SK-N-SH treated with all-trans-retinoic acid at 6 μM for 48 hours (cell line): Measurements from ENCODE around the gene ETV1.

Source experiments
- ATAC-seq: fragments of 200-7000 bp; cut with Tn5 transposase; 3 replicates; pipeline ENCODE4 v1.9.1; 2020; ENCODE audit warnings: mild to moderate bottlenecking, moderate library complexity
- ARNTL ChIP-seq: fragments of 450-650 bp; formaldehyde crosslinking; IDR thresholded peaks from 2 replicates; pipeline ENCODE4 v1.5.0; 2020; ENCODE audit warnings: low read depth, mild to moderate bottlenecking, moderate library complexity, borderline replicate concordance
- BACH2 ChIP-seq: fragments of 250-450 bp; sonication (Bioruptor Pico); IDR thresholded peaks from 2 replicates; pipeline ENCODE4 v1.9.0; 2021; ENCODE audit warnings: mild to moderate bottlenecking, borderline replicate concordance
- CSDC2 ChIP-seq: fragments of 250-450 bp; sonication (Bioruptor Pico); IDR thresholded peaks from 2 replicates; pipeline ENCODE4 v1.5.0; 2020; ENCODE audit warnings: mild to moderate bottlenecking, moderate library complexity
- ESRRG ChIP-seq: fragments of 250-450 bp; sonication (Bioruptor Pico); IDR thresholded peaks from 2 replicates; pipeline ENCODE4 v1.6.1; 2021; ENCODE audit warnings: mild to moderate bottlenecking
- GLIS3 ChIP-seq: fragments of 250-450 bp; sonication (Bioruptor Pico); IDR thresholded peaks from 2 replicates; pipeline ENCODE4 v1.5.0; 2020; ENCODE audit warnings: mild to moderate bottlenecking, moderate library complexity
- ISL1 ChIP-seq: fragments of 250-450 bp; sonication (Bioruptor Pico); IDR thresholded peaks from 2 replicates; pipeline ENCODE4 v2.1.2; 2022; ENCODE audit warnings: mild to moderate bottlenecking, moderate library complexity
- OSR1 ChIP-seq: fragments of 250-450 bp; sonication (Bioruptor Pico); IDR thresholded peaks from 2 replicates; pipeline ENCODE4 v1.8.0; 2022; ENCODE audit warnings: moderate library complexity, mild to moderate bottlenecking, inconsistent platforms
- PPARA ChIP-seq: fragments of 250-450 bp; sonication (Bioruptor Pico); IDR thresholded peaks from 2 replicates; pipeline ENCODE4 v1.5.0; 2020; ENCODE audit warnings: mild to moderate bottlenecking, borderline replicate concordance
- RARB ChIP-seq: fragments of 250-450 bp; sonication (Bioruptor Pico); IDR thresholded peaks from 2 replicates; pipeline ENCODE4 v1.8.0; 2021; ENCODE audit warnings: mild to moderate bottlenecking, moderate library complexity
- SNAI2 ChIP-seq: fragments of 250-450 bp; sonication (Bioruptor Pico); IDR thresholded peaks from 2 replicates; pipeline ENCODE4 v1.5.0; 2020; ENCODE audit warnings: mild to moderate bottlenecking, moderate library complexity
- TCF4 ChIP-seq: fragments of 250-450 bp; sonication (Bioruptor Pico); IDR thresholded peaks from 2 replicates; pipeline ENCODE4 v1.8.0; 2021; ENCODE audit warnings: mild to moderate bottlenecking, moderate library complexity, borderline replicate concordance
- TOX ChIP-seq: fragments of 250-450 bp; sonication (Bioruptor Pico); IDR thresholded peaks from 2 replicates; pipeline ENCODE4 v1.8.0; 2021; ENCODE audit warnings: mild to moderate bottlenecking, moderate library complexity, borderline replicate concordance
- ZC3H10 ChIP-seq: fragments of 250-450 bp; sonication (Bioruptor Pico); IDR thresholded peaks from 2 replicates; pipeline ENCODE4 v1.5.1; 2021; ENCODE audit warnings: mild to moderate bottlenecking, moderate library complexity
- ZFP3 ChIP-seq: fragments of 250-450 bp; sonication (Bioruptor Pico); IDR thresholded peaks from 2 replicates; pipeline ENCODE4 v1.5.0; 2020; ENCODE audit warnings: mild to moderate bottlenecking, moderate library complexity
- ZFP30 ChIP-seq: fragments of 450-650 bp; formaldehyde crosslinking; IDR thresholded peaks from 2 replicates; pipeline ENCODE4 v1.5.0; 2022; ENCODE audit warnings: mild to moderate bottlenecking, moderate library complexity
- ZNF565 ChIP-seq: fragments of 450-650 bp; formaldehyde crosslinking; conservative IDR thresholded peaks from 2 replicates; pipeline ENCODE4 v1.5.0; 2020; ENCODE audit warnings: low read depth, mild to moderate bottlenecking, moderate library complexity
- TF ChIP-seq, protein P1 (sequence below): fragments of 250-450 bp; sonication (Bioruptor Pico); IDR thresholded peaks from 2 replicates; pipeline ENCODE4 v1.5.0; 2020; ENCODE audit warnings: mild to moderate bottlenecking, moderate library complexity
- TF ChIP-seq, protein P2 (sequence below): fragments of 250-450 bp; sonication (Bioruptor Pico); IDR thresholded peaks from 2 replicates; pipeline ENCODE4 v1.5.1; 2020; ENCODE audit warnings: low read depth, mild to moderate bottlenecking, moderate library complexity
- TF ChIP-seq, protein P3 (sequence below): fragments of 250-450 bp; sonication (Bioruptor Pico); IDR thresholded peaks from 2 replicates; pipeline ENCODE4 v1.5.1; 2021; ENCODE audit warnings: mild to moderate bottlenecking, moderate library complexity
- TF ChIP-seq, protein P4 (sequence below): fragments of 250-450 bp; sonication (Bioruptor Pico); IDR thresholded peaks from 2 replicates; pipeline ENCODE4 v1.8.0; 2021; ENCODE audit warnings: low read depth, mild to moderate bottlenecking, moderate library complexity, borderline replicate concordance

The ETV1 gene

DNA sequence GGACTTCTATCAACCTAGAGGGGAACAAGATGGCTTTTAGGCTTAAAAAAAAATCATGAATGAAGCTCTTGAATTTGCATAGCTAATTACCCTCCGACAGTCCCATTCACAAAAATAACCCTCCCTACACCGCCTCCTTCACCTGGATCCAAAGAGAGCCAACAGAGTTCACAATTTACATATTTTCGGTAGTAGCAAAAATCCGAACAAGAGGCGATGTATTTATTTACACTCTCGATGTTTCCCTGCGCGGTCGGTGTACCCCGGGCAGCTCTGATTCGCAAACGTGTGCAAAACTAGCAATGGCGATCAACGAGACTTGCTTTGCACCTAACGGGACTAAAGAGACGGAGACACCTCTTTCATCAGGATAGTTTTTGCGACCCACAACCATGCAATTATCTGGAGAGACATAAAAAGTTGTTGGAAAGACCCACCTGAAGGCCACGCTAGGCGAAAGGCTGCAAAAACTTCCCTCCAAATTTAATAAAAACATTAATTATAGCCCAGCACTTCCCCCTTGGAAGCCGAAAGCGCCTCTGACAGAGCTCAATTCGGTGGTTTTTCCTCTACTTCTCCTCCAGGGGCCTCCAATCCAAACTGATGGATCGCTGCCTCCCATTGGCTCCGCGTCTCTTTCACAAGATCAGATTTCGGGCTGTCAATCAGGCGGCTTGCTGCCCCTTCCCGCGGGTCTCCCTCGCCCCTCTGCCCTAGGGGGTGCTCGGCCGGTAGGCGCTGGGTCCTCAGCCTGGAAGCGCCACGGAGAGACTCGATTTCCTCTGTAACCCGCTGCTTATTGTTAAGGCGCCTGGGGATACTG, at the start of gene ETV1:
Gene ETV1, minus strand, starts transcription at position 541 of the 823 bp plus-strand sequence. CDS start 614 bp downstream, outside the sequence.
- TF ChIP-seq, protein P1, sequence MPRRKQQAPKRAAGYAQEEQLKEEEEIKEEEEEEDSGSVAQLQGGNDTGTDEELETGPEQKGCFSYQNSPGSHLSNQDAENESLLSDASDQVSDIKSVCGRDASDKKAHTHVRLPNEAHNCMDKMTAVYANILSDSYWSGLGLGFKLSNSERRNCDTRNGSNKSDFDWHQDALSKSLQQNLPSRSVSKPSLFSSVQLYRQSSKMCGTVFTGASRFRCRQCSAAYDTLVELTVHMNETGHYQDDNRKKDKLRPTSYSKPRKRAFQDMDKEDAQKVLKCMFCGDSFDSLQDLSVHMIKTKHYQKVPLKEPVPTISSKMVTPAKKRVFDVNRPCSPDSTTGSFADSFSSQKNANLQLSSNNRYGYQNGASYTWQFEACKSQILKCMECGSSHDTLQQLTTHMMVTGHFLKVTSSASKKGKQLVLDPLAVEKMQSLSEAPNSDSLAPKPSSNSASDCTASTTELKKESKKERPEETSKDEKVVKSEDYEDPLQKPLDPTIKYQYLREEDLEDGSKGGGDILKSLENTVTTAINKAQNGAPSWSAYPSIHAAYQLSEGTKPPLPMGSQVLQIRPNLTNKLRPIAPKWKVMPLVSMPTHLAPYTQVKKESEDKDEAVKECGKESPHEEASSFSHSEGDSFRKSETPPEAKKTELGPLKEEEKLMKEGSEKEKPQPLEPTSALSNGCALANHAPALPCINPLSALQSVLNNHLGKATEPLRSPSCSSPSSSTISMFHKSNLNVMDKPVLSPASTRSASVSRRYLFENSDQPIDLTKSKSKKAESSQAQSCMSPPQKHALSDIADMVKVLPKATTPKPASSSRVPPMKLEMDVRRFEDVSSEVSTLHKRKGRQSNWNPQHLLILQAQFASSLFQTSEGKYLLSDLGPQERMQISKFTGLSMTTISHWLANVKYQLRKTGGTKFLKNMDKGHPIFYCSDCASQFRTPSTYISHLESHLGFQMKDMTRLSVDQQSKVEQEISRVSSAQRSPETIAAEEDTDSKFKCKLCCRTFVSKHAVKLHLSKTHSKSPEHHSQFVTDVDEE (CRISPR knock-in tag) = peak; percentile 26; the same call in 1 of the 2 replicates
- TF ChIP-seq, protein P2, sequence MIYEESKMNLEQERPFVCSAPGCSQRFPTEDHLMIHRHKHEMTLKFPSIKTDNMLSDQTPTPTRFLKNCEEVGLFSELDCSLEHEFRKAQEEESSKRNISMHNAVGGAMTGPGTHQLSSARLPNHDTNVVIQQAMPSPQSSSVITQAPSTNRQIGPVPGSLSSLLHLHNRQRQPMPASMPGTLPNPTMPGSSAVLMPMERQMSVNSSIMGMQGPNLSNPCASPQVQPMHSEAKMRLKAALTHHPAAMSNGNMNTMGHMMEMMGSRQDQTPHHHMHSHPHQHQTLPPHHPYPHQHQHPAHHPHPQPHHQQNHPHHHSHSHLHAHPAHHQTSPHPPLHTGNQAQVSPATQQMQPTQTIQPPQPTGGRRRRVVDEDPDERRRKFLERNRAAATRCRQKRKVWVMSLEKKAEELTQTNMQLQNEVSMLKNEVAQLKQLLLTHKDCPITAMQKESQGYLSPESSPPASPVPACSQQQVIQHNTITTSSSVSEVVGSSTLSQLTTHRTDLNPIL = no peak
- TF ChIP-seq PPARA (CRISPR knock-in tag) (no peak), ESRRG (CRISPR knock-in tag) (no peak)
- peak; percentile 78 for ATAC-seq

DNA sequence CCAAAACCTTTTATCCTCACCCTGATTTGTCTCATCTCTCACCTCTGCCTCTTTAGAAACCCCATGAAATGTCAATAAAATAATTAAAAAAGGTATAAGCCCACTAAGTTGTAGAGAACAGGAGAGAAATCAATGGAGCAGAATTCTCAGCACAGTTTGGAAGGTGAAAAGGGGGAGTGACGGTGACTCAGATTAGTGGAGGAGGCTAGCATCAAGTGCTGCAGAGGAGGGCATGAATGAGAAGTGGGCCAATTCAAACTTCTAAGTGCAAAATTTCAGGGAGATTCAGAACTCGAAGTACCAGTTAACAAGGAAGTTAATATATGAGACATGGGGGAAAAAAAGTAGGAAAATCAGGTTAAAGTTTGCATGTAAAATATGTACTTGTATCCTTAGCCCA, 34.9 kb upstream of the ETV1 start:
- TF ChIP-seq TCF4 (CRISPR knock-in tag) (no peak), TOX (CRISPR knock-in tag) (no peak), PPARA (CRISPR knock-in tag) (no peak), ISL1 (CRISPR knock-in tag) (no peak), ZC3H10 (CRISPR knock-in tag) (no peak), ZNF565 (CRISPR knock-in tag) (no peak), OSR1 (CRISPR knock-in tag) (no peak), ARNTL (no peak), RARB (CRISPR knock-in tag) (no peak), SNAI2 (CRISPR knock-in tag) (no peak)
- TF ChIP-seq, protein P3, sequence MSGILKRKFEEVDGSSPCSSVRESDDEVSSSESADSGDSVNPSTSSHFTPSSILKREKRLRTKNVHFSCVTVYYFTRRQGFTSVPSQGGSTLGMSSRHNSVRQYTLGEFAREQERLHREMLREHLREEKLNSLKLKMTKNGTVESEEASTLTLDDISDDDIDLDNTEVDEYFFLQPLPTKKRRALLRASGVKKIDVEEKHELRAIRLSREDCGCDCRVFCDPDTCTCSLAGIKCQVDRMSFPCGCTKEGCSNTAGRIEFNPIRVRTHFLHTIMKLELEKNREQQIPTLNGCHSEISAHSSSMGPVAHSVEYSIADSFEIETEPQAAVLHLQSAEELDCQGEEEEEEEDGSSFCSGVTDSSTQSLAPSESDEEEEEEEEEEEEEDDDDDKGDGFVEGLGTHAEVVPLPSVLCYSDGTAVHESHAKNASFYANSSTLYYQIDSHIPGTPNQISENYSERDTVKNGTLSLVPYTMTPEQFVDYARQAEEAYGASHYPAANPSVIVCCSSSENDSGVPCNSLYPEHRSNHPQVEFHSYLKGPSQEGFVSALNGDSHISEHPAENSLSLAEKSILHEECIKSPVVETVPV (CRISPR knock-in tag) = no peak
- TF ChIP-seq, protein P4, sequence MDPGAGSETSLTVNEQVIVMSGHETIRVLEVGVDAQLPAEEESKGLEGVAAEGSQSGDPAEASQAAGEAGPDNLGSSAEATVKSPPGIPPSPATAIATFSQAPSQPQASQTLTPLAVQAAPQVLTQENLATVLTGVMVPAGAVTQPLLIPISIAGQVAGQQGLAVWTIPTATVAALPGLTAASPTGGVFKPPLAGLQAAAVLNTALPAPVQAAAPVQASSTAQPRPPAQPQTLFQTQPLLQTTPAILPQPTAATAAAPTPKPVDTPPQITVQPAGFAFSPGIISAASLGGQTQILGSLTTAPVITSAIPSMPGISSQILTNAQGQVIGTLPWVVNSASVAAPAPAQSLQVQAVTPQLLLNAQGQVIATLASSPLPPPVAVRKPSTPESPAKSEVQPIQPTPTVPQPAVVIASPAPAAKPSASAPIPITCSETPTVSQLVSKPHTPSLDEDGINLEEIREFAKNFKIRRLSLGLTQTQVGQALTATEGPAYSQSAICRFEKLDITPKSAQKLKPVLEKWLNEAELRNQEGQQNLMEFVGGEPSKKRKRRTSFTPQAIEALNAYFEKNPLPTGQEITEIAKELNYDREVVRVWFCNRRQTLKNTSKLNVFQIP = no peak
- ATAC-seq = no peak

DNA sequence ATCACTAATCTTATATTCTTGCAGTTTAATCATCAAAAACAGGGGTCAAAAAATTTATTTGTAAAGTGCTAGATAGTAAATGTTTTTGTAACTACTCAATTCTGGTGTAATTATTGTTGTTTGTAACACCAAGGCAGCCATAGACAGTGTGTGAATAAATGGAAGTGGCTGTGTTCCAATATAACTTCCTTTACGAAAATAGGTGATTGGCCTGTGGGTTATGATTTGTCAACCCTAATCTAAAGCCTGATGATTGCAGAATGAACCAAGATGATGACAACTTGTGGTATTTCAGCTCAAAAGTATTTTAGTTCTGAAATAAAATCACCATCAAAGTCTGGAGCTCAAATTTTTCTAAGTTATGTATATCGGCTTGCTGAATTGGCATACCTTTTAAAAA, 34.4 kb upstream of the ETV1 start:
- no peak for TF ChIP-seq GLIS3
- TF ChIP-seq ZC3H10 (CRISPR knock-in tag) = no peak
- no peak for ATAC-seq

DNA sequence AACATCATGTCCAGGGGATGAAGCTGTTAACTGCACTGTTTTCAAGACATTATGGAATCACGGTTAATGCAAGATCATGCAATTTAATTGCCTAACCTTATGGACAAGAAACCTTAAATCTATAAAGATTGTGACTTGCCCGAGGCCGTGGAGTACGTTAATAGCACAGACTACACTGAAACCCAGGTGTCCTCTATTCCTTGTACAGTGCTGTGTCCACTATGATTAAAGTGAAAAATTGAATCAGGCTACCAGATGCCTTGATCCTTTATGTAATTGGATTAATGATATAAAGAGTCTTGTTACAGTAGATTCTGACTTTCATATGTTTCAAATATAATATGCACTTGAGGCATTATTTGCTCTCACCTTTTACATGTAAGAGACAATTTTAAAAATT, 33.9 kb upstream of the ETV1 start:
- ATAC-seq = no peak; the same call in 2 of the 3 replicates
- TF ChIP-seq TCF4 (CRISPR knock-in tag) (peak; percentile 66; the same call in 1 of the 2 replicates), ZFP30 (CRISPR knock-in tag) (no peak)
- TF ChIP-seq, all 23 proteins: peak for 1

DNA sequence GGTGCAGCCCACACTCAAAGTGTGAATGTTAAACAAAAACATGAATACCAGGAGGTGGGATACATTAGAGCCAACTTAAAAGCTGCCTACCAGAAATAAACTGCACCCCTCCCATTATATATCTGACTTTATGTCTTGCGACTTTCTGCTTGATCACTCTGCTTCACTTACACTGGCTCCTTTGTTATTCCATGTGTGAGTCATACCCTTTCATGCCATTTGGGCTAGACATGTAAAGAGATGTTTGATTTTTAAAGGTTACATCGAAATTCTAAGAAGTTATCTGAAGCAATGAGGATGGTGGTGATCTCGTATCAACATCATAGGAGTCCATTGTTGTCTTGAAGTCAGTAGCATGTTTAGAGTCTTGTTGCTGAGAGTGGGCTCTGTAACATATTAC, 31.6 kb upstream of the ETV1 start:
- no peak for TF ChIP-seq CSDC2 (CRISPR knock-in tag)
- TF ChIP-seq, protein P1 (CRISPR knock-in tag) = no peak
- no peak for TF ChIP-seq OSR1 (CRISPR knock-in tag)
- no peak for TF ChIP-seq ZFP3 (CRISPR knock-in tag)
- TF ChIP-seq ZNF565 (CRISPR knock-in tag) = no peak
- no peak for TF ChIP-seq ZC3H10 (CRISPR knock-in tag)
- TF ChIP-seq, protein P4 = no peak
- no peak for TF ChIP-seq PPARA (CRISPR knock-in tag)
- no peak for TF ChIP-seq GLIS3
- TF ChIP-seq TOX (CRISPR knock-in tag) = no peak
- no peak for TF ChIP-seq RARB (CRISPR knock-in tag)
- no peak for TF ChIP-seq ESRRG (CRISPR knock-in tag)
- TF ChIP-seq BACH2 (CRISPR knock-in tag) = no peak
- peak; percentile 85 for ATAC-seq
